ENCODE measurements around the gene KAZN.

Gene KAZN

DNA sequence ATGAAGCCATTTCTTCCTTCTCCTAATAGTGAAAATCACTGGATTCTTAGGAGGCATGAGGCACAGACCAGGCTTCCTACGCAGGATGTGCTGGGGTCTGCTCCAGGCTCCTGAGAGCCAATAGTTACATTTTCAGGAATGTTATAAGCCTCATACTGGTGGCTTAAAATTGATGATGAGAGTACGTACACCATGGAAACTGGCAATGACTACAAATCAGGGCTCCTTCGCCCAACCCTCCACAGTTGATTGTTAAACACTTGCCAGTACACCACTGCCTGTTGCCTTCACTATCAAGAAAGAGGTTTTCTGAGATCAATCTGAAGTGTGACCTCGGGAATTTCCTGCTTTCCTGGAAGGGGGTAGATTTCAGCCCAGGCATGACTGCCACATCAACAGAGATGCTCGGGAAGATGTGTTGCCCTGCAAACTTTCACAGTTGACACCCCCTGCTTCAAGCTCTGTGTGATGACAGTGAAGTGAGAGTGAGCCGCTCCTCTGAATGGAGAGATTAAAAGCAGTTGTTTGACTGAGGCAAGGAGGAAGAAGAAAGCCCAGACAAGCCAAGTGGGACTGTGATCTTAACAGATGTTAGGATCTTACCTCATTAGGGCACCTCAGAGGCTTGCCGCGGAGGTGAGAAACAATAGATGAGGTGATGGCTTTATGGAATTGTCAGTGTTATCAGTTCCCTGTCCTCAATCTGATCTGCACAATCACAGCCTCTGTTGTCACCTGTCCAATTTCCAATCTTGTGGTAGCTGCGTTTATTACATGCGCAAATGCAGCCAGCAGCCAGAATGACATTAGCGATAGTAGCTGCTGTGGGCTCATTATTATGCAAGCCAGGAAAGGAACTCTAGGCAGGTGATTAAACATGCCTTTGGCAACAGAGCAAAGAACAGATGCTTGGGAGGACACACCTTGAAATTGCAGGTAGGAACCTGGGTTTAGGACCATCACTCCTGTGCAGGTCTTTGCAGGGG, 277.3 kb downstream of the KAZN start:
- H3K4me3 ChIP-seq (ENCODE audit: low read depth, low read length) = no peak overlapping the region

DNA sequence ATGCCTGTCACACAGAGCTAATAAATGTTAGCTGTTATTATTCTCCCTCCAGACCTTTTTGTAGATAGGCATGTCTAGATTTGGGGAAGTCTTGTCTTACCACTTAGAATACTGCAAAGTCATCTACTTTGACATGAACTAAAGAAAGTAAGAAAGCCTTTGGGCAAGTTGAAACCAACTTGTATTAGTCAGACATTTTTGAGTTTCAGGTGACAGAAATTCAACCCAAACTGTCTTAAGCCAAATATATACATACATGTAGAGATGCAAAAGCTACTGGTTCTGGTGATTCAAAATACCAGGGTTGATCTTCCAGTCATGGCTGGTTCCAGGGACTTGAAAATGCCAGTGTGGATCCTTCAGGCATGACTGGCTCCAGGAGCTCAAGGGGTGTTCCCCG, 278.3 kb downstream of the KAZN start:
- H3K4me3 ChIP-seq (ENCODE audit: low read depth, low read length) = no peak overlapping the region

DNA sequence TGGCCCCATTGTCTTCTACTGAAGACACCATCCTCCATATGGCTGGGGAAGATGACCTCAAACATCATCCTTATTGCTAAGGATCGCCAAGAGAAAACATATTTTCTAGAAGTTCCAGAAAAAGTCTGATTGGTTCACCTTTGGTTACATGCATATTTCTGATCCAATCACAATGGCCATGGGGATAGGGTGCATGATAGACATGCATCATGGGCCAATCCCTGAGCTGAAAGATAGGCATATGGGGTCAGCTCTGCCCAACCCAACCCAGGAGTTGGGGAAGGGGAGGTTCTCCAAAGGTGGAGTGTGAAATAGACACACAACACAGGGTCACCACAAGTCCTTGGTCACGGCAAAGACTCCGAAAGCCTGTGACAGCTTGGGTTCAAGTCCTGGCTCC, 278.7 kb downstream of the KAZN start:
- no peak overlapping the region for H3K4me3 ChIP-seq (ENCODE audit: low read depth, low read length)

DNA sequence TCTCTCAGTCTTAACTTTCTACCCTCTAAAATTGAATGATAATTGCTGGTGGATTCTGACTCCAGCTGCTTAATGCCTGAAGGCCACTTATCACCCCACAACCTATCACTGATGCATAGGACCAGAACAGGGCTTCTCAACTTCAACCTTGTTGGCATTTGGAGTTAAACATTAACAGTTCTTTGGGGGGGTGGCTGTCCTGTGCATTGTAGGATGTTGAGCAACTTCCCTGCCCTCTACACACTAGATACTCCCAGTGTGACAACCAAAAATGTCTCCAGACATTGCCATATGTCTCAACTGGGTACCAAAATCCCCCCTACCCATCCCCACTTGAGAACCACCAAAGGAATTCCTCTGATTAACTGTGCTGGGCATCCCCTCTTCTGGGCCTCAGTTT, 279.6 kb downstream of the KAZN start:
- no peak overlapping the region for H3K4me3 ChIP-seq (ENCODE audit: low read depth, low read length)

DNA sequence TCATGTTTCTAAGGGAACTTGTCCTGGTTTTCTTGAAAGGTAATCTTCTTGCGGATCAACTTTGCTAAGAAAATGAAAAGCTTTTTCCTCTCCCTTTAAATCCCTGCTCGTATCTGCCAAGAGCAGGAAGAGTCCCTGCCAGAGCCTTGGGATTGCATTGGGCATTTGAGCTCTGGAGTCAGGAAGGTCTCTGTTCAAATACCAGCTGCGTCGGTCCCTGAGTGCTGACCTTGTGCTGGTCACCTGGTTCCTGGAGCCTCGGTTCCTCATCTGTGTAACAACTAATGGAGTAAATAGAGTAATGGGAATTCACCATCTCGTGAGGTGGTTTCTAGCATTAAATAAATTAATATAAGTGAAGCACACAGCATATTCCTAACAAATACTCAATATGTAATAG, 280.5 kb downstream of the KAZN start:
- H3K4me3 ChIP-seq (ENCODE audit: low read depth, low read length) = no peak overlapping the region

DNA sequence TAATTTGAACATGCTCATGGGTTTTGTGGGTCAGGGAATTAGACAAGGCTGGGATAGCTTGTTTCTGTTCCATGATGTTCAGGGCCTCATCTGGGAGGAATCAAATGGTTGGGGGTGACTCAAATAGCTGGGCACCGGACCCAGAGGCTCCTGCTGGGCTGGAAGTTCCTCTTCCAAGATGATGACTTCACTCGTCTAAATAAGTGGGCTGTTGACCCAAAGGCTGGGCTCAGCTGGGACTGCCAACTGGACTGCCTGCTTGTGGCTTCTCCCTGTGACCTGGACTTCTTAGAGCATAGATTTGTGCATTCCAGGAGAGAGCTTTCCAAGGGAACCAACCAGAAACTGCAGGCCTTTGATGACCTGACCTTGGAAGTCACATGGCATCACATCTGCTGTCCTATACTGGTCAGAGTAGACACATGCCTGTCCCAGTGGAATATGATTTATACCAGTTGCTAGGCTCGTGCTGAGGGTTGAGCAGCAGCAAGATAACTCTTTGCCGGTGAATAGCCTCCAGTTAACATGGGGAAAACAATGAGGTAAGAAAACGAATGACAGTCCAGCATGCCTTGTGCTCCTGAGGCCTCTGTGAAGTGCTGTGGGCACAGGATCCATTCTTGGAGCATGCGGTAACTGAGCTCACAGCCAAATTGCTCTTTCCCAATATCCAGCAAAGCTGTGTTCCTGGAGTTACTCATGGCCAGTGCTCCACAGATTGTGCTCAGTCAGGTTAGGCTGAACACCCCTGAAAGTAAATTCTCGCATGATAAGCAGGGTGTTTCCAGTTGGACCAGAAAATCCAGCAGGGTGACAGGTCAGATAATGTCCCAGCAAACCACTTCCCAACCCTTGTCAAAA, 282.2 kb downstream of the KAZN start:
- no peak overlapping the region for H3K4me3 ChIP-seq (ENCODE audit: low read depth, low read length)

DNA sequence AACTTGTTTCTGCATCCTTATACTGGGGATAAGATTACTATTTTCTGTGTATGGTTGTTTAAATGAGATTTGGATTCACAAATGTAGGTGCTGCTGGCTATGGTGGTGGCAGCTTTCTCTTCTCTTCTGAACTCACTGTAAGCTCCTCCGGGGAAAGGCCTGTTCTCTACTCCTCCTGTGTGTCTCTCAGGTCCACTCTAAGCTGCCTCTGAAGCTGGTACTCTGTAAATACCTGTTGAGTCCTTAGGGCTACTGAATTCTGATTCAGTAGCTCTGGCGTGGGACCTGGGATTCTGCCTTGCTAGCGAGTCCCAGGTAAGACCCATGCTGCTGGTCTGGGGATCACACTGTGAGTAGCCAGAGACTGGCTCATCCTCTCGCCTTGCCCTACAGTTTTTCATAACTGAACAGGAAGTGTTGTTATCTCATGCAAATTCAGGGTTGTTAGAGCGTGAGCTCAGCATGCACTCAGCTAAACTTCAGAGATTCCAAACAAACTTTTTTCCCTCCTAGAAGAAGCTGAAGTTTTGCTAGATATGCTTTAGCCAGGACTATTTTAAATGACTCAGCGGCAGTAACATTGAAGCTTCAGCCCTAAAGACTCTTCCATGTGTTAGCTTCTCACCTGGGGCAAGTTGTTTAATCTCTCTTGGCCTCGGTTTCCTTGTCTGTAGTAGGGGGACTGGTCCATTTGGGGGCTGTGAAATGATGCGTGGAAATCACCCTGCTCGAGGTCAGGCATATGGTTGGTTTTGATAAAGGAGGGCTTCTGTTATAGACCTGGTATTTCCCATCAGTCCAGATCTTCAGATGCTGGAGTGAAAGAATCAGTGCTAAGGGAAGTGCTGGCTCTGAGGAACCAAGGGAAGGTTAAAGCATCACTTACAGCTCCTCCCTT, 283.5 kb downstream of the KAZN start:
- H3K4me3 ChIP-seq (ENCODE audit: low read depth, low read length) = no peak overlapping the region

DNA sequence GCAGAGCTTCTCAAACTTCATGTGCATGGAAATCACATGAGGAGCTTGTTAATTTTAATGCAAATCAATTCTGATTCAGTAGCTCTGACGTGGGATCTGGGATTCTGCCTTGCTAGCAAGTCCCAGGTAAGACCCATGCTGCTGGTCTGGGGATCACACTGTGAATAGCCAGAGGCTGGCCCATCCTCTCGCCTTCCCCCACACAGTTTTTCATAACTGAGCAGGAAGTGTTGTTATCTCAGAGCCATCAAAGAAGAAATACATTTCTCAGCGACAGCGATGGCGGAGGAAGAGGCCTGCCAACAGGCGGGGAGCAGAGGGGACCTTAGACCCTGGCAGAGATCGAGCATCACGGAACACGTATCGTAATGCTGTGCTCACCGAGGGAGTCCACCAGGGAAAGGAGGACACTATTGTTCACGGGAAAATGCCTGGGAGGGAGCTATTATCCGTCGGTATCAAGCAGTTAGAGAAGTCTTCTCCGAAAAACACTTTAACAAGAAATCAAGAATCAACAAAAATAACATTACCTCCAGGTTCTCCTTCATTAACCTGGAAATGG, 286.2 kb downstream of the KAZN start:
- no peak overlapping the region for H3K4me3 ChIP-seq (ENCODE audit: low read depth, low read length)

DNA sequence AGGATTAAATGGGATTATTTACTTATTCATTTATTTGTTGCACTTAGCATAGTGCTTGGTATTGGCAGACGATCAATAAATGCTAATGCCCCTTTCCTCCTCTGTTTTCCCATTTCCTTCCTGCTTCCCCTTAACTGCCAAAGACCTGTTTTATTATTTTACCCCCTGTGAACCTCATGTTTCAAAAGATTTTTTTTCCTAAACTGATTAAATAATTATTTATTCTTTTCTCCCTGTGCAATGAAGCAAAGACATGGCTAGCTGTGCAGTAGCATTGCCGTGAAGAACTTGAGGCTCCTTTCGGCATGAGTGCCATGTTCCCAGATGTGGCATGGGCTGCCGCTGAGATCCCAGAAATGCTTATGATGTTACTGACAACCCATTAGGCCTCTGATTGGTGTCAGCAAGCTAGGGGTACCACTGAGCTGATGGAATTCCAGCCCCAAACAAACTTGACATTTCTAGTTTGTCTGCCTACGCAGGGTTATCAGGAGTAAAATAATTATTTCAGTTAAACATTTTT, 288.6 kb downstream of the KAZN start:
- H3K4me3 ChIP-seq (ENCODE audit: low read depth, low read length) = no peak overlapping the region

DNA sequence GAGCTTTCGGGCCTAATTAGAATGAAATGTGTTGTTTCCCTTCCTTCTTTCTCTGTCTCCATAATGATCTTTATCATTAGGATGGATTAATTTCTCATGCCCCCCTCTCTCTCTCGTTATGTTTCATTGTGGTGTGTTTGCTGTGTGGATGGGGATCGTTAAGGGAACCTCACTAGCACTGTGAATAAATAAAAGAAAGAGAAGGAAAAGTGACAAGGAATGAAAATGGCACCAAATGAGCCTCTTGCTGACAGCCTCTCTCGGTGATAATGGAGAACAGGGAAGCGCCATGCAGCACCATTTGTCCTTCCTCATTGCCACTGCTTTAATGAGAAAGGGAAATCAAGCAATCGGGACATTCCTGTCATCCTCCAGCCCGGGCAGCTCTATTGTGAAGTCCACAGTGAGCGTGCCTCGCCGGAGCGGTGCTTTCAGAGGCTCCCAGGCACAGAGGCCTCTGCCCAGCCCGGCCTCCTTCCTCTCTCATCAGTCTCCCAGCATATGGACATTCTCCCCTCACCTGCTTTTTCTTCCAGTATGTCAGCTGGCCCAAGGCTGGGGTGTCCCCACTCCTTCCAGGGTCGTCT, 289.4 kb downstream of the KAZN start:
- H3K4me3 ChIP-seq (ENCODE audit: low read depth, low read length) = no peak overlapping the region

DNA sequence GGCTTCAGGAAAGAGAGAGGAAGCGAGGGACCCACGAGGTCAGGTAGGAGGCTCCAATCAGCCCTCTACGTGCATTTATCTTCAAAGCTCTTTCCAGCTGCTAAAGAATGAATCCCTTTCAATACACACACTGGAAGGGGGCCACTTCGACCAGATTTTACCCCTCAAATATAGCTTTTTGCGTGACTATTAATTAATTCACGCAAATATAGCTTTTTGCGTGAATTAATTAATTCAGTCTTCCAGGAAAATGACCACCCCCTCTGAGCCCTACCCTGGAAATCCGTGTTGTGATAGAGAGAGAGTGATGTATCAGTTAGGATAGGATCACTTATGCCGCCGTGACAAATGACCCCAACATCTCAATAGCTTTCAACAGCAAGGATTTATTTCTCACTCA, 289.9 kb downstream of the KAZN start:
- no peak overlapping the region for H3K4me3 ChIP-seq (ENCODE audit: low read depth, low read length)

DNA sequence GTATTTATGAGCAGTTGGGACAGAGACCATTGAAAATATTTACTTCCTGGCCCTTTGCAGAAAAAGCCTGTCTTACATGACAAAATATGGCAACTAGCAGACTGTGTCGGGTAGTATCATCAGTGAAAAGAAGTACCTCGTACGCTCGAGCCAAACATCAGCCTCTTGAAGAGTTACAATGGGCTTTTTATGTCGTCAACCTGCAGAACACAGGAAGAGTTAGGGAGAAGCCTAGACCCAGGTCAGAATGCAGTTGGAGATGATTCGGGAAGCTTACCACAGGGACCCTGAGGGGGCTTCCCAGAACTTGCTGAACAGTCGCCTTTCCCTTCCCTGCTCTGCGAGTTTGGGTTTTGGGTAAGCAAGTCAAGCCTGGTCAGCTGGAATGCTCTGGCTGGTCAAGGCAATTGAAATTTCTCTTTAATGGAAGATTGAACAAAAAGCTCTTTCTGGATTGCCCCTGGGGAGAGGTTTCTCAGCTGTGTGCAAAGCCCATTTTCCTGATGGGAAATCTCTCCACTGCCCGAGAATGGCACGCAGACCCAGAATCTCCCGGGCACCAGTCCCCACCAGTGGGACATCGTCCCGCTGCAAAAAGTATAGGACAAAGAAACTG, 291.4 kb downstream of the KAZN start:
- no peak overlapping the region for H3K4me3 ChIP-seq (ENCODE audit: low read depth, low read length)

DNA sequence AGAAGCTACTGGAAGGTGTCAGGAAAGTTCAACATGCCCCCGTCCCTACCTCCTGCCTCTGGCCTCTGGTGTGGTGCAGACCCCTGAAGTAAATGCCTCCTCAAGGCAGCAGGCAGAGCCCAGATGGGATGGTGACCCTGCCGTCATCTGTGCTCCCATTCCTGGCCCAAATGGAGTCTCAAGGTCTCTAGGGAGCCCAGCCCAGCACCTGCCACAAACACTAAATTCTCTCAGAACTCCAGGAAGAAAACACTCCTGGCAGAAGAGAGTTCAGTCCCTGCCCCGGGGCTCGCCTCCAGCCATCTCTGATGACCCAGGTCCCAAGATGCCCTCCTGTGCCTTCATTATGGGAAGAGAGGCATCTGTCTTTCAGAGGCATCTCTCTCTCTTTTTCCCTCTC, 293.5 kb downstream of the KAZN start:
- H3K4me3 ChIP-seq (ENCODE audit: low read depth, low read length) = no peak overlapping the region

DNA sequence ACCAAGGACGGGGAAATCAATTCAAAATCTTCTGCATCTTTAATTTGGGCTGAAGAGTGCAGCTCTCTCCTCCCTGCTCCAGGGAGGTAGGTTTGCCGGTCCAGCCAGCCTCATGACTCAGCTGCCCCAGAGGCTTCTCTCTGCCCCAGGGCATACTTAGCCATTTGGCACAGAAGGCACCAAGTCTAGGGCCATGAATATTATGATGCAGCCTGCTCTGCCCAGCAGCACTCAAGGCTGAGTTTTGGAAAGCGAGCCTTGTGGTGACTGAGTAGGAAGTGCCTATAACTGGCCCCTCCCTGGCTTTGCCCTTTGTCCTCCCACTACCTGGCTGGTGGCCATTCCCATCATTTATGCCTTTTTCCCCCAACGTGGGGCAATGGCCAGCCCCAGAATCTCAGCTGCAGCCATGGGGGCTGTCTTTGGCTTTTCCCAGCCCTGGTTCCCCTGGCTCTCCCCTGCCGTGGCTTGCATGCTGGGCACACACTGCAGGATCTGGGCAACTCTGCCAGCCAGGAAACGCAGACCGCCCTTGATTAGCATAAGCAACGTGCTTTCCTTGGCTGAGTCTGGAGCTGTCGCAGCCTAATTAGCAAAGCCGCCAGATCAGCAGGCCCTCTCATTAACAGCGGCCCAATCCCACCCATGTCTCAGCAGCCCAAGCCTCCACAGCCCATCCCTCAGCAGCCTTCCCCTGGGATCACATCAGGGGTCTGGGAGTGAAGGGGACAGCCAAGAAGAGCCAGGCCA, 296.5 kb downstream of the KAZN start:
- H3K4me3 ChIP-seq (ENCODE audit: low read depth, low read length) = no peak overlapping the region

DNA sequence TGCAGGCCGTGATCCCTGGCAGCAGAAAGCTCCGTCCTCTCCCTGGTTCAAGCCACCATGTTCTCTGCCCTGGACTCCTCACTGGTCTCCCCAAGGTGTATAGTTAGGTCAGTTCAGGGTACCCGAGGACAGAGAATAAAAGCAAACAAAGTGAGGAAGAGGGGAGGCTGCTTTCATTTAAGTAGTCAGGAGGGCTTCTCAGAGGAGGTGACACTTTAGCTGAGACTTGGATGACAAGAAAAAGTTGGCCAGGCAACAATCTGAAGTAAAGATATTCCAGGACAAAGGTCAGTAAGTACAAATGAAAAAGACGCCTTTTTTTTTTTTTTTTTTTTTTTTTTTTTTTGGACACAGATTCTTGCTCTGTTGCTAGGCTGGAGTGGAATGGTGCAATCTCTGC, 297.2 kb downstream of the KAZN start:
- H3K4me3 ChIP-seq (ENCODE audit: low read depth, low read length) = no peak overlapping the region

DNA sequence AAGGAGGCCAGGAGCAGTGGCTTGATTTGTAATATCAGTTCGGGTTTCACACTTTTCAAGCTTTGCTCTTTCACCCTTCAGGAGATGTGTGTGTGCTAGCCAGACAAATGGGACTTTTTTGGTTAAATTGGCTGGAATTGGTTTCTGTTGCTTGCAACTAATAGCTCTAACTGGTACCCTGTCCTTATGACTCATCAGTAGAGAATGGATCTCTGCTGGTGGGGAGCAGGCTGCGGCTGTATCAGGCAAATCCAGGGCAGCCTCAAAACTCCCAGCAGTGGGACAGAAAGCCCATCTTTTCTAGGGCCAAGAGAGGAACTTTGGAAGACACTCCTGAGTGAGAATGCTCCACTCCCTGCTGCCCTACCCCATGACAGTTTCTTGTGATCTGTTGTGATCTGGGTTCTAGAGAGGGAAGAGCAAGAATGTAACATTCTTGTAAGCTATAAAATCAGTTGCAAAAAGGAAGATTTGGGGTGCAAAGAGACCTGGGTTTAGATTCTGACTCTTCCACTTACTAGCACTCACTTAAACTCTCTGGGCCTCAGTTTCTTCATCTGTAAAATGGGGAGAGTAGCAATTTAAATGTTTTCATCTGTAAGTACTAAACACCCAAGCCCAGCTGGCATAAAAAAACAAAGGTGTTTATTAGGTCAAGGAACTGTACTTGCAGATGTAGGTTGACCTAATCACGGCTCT, 298.0 kb downstream of the KAZN start:
- no peak overlapping the region for H3K4me3 ChIP-seq (ENCODE audit: low read depth, low read length)

DNA sequence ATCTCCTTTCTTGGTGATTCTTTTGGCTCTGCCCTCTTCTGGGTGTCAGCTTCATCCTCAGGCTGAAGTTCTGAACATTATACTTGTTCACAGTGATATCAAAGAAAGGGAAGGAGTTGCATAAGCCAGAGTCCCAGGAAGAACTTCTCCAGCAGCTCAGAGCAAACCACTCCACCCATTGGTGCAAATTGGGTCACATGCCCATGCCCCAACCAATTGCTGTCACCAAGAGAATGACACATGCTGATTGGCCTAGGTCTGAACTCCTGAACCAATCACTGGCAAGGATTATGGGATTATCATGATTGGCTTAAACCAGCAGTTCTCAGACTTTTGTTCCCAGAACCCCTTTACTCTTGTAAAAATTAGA, 298.6 kb downstream of the KAZN start:
- H3K4me3 ChIP-seq (ENCODE audit: low read depth, low read length) = no peak overlapping the region

DNA sequence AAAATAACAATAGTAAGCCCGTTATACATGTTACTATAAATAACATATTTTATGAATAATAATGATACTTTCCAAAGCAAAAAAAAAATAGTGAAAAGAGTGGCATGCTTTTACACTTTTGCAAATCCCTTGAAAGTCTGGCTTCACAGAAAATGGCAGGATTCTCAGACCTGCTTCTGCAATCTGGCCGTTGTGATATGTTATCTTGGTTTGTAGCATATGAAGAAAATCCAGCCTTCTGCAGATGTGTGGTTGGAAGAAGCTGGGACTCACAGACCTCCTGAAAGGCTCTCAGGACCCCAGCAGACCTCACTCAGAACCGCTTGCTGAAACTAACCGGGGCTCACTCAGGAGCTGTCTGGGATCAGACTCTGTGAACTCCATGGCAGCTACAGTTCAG, 299.1 kb downstream of the KAZN start:
- H3K4me3 ChIP-seq (ENCODE audit: low read depth, low read length) = no peak overlapping the region
